GM23338 (cell line): Measurements from ENCODE around the gene FNDC8. TPM values are rescaled to one million over a fixed set of nuclear protein-coding genes. Genes with fewer than 3 reads are reported as not detected.

ENCODE experiments used
- ATAC-seq: fragments of 200-7000 bp; cut with Tn5 transposase; 3 replicates; pipeline ENCODE4 v1.9.1; 2020
- DNase-seq: peaks from one replicate; pipeline ENCODE4 v3.0.0-alpha.2; 2015; ENCODE audit warnings: low spot score
- H2AFZ ChIP-seq: fragments of 200-600 bp; sonication (generic); 2 replicates; pipeline ENCODE4 v1.8.0; 2016; ENCODE audit warnings: antibody characterized with exemption, mild to moderate bottlenecking, moderate library complexity
- H3F3A ChIP-seq: fragments of 200-600 bp; sonication (generic); replicated peaks from 2 replicates; pipeline ENCODE4 v1.8.0; 2017; ENCODE audit warnings: antibody characterized with exemption, mixed run types, low read depth
- H3K27ac ChIP-seq: fragments of 200-600 bp; sonication (generic); 2 replicates; pipeline ENCODE4 v1.6.1; 2016; ENCODE audit warnings: low read depth
- H3K27me3 ChIP-seq: fragments of 200-600 bp; sonication (generic); 2 replicates; pipeline ENCODE4 v1.8.0; 2016; ENCODE audit warnings: mild to moderate bottlenecking, mixed run types, moderate library complexity; ENCODE audit not compliant: insufficient read depth
- H3K36me3 ChIP-seq: fragments of 200-600 bp; sonication (generic); 2 replicates; pipeline ENCODE4 v1.8.0; 2016; ENCODE audit warnings: mild to moderate bottlenecking; ENCODE audit not compliant: insufficient read depth
- H3K4me1 ChIP-seq: fragments of 200-600 bp; sonication (generic); 2 replicates; pipeline ENCODE4 v1.8.0; 2016; ENCODE audit warnings: mild to moderate bottlenecking, moderate library complexity; ENCODE audit not compliant: insufficient read depth
- H3K4me2 ChIP-seq: fragments of 200-600 bp; sonication (generic); 2 replicates; pipeline ENCODE4 v1.7.1; 2017; ENCODE audit warnings: mixed run types
- H3K4me3 ChIP-seq: fragments of 200-600 bp; sonication (generic); 2 replicates; pipeline ENCODE4 v1.6.1; 2016; ENCODE audit warnings: mixed run types
- H3K79me2 ChIP-seq: fragments of 200-600 bp; sonication (generic); replicated peaks from 2 replicates; pipeline ENCODE4 v1.8.0; 2017; ENCODE audit warnings: mild to moderate bottlenecking; ENCODE audit not compliant: insufficient read depth
- H3K9me2 ChIP-seq: fragments of 200-600 bp; sonication (generic); 2 replicates; pipeline ENCODE4 v1.8.0; 2017; ENCODE audit not compliant: insufficient read depth
- H4K20me1 ChIP-seq: fragments of 200-600 bp; sonication (generic); replicated peaks from 2 replicates; pipeline ENCODE4 v1.8.0; 2017; ENCODE audit warnings: mild to moderate bottlenecking; ENCODE audit not compliant: insufficient read depth
- H3K27ac Mint-ChIP-seq: 2 replicates; pipeline ENCODE4 v1.8.0; 2020; ENCODE audit warnings: inconsistent platforms, mild to moderate bottlenecking, moderate library complexity, mixed read lengths
- H3K27me3 Mint-ChIP-seq: 3 replicates; pipeline ENCODE4 v1.8.0; 2022; ENCODE audit warnings: low read depth, mild to moderate bottlenecking, moderate library complexity, mixed read lengths, inconsistent platforms; ENCODE audit not compliant: insufficient read depth, poor library complexity
- H3K36me3 Mint-ChIP-seq: 3 replicates; pipeline ENCODE4 v1.8.0; 2021; ENCODE audit warnings: low read depth, mild to moderate bottlenecking, inconsistent platforms, moderate library complexity, mixed read lengths
- H3K4me1 Mint-ChIP-seq: 3 replicates; pipeline ENCODE4 v1.8.0; 2020; ENCODE audit warnings: mild to moderate bottlenecking, inconsistent platforms, mixed read lengths
- H3K4me3 Mint-ChIP-seq: 3 replicates; pipeline ENCODE4 v1.8.0; 2021; ENCODE audit warnings: moderate library complexity, mild to moderate bottlenecking, inconsistent platforms, mixed read lengths
- H3K9me3 Mint-ChIP-seq: 3 replicates; pipeline ENCODE4 v1.8.0; 2020; ENCODE audit warnings: moderate library complexity, mild to moderate bottlenecking, inconsistent platforms, mixed read lengths
- CREB1 ChIP-seq: fragments of 250-450 bp; sonication (Bioruptor Pico); IDR thresholded peaks from 2 replicates; pipeline ENCODE4 v1.5.0; 2020; ENCODE audit warnings: low read depth, mild to moderate bottlenecking, moderate library complexity
- EZH2 ChIP-seq: fragments of 200-600 bp; sonication (generic); IDR thresholded peaks from one replicate; pipeline ENCODE4 v1.8.0; 2017; ENCODE audit warnings: antibody characterized with exemption, mild to moderate bottlenecking, low read depth; ENCODE audit not compliant: unreplicated experiment
- EZH2phosphoT487 ChIP-seq: fragments of 200-600 bp; sonication (generic); IDR thresholded peaks from one replicate; pipeline ENCODE4 v1.8.1; 2018; ENCODE audit warnings: antibody characterized with exemption; ENCODE audit not compliant: unreplicated experiment
- JUNB ChIP-seq: IDR thresholded peaks from one replicate; pipeline ENCODE4 v1.6.1; 2016; ENCODE audit warnings: antibody characterized with exemption; ENCODE audit not compliant: unreplicated experiment
- NANOG ChIP-seq: IDR thresholded peaks from 2 replicates; pipeline ENCODE4 v1.6.1; 2016; ENCODE audit warnings: antibody characterized with exemption, borderline replicate concordance
- POLR2AphosphoS5 ChIP-seq: IDR thresholded peaks from 2 replicates; pipeline ENCODE4 v1.6.1; 2016; ENCODE audit warnings: antibody characterized with exemption, low read depth
- STAT1 ChIP-seq: IDR thresholded peaks from one replicate; pipeline ENCODE4 v1.6.1; 2016; ENCODE audit warnings: antibody characterized with exemption; ENCODE audit not compliant: unreplicated experiment
- ZNF114 ChIP-seq: fragments of 250-450 bp; sonication (Bioruptor Pico); IDR thresholded peaks from 2 replicates; pipeline ENCODE4 v1.5.0; 2020; ENCODE audit warnings: mild to moderate bottlenecking, moderate library complexity
- ZNF331 ChIP-seq: fragments of 250-450 bp; sonication (Bioruptor Pico); IDR thresholded peaks from 2 replicates; pipeline ENCODE4 v1.5.0; 2020; ENCODE audit warnings: low read depth, mild to moderate bottlenecking, moderate library complexity
- polyA plus RNA-seq: library from polyadenylated mRNA; unstranded; fragments of >200 nt; fragmentation: Nextera tagmentation; extraction: Ambion mirVana; gene quantifications from 2 replicates; pipeline ENCODE4 v1.2.1, GENCODE V29; 2016
- total RNA-seq: library from RNA; depleted of rRNA; stranded (reverse); fragments of >200 nt; shearing (Covaris generic); gene quantifications from 2 replicates; pipeline ENCODE4 v1.2.3, GENCODE V29; 2014
- TF ChIP-seq, protein P1 (sequence below): fragments of 250-450 bp; sonication (Bioruptor Pico); IDR thresholded peaks from 2 replicates; pipeline ENCODE4 v1.5.0; 2020; ENCODE audit warnings: mild to moderate bottlenecking, moderate library complexity
- TF ChIP-seq, protein P2 (sequence below), 2 experiments: fragments of 200-600 bp in 1 of 2; sonication (generic) in 1 of 2; conservative IDR thresholded peaks; 2 replicates each; pipeline versions ENCODE4 v1.5.1 to v1.6.1; 2016 to 2017; ENCODE audit warnings: antibody characterized with exemption in 2 of 2, low read depth in 2 of 2, mild to moderate bottlenecking in 2 of 2, moderate library complexity in 1 of 2
- TF ChIP-seq, protein P3 (sequence below): IDR thresholded peaks from one replicate; pipeline ENCODE4 v1.6.1; 2018; ENCODE audit warnings: antibody characterized with exemption; ENCODE audit not compliant: unreplicated experiment
- TF ChIP-seq, protein P4 (sequence below): IDR thresholded peaks from 2 replicates; pipeline ENCODE4 v1.6.1; 2016; ENCODE audit warnings: antibody characterized with exemption

The FNDC8 gene
- total and polyA plus RNA-seq, 2 experiments from 2014 or later = not detected

DNA sequence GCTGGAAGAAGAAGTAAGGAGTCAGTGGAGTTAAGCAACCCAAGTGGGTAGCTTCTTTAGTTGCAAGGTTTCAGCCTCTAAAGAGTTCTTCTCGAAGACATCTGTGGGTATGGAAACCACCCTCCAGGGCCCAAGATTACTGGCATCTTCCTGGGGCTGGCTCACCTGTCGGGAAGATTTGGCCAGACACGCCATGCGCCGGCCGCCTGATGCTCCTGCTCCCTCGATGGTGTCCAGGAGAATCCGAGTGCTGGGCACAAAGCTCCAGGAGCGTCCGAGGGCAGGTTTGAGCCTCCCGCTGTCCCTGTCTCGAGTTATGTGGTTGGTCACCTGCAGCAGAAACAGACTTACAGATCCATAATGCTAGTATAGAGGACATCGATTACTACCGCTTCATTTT is 20.4 kb upstream of the FNDC8 start (continued):
- TF ChIP-seq, protein P1, sequence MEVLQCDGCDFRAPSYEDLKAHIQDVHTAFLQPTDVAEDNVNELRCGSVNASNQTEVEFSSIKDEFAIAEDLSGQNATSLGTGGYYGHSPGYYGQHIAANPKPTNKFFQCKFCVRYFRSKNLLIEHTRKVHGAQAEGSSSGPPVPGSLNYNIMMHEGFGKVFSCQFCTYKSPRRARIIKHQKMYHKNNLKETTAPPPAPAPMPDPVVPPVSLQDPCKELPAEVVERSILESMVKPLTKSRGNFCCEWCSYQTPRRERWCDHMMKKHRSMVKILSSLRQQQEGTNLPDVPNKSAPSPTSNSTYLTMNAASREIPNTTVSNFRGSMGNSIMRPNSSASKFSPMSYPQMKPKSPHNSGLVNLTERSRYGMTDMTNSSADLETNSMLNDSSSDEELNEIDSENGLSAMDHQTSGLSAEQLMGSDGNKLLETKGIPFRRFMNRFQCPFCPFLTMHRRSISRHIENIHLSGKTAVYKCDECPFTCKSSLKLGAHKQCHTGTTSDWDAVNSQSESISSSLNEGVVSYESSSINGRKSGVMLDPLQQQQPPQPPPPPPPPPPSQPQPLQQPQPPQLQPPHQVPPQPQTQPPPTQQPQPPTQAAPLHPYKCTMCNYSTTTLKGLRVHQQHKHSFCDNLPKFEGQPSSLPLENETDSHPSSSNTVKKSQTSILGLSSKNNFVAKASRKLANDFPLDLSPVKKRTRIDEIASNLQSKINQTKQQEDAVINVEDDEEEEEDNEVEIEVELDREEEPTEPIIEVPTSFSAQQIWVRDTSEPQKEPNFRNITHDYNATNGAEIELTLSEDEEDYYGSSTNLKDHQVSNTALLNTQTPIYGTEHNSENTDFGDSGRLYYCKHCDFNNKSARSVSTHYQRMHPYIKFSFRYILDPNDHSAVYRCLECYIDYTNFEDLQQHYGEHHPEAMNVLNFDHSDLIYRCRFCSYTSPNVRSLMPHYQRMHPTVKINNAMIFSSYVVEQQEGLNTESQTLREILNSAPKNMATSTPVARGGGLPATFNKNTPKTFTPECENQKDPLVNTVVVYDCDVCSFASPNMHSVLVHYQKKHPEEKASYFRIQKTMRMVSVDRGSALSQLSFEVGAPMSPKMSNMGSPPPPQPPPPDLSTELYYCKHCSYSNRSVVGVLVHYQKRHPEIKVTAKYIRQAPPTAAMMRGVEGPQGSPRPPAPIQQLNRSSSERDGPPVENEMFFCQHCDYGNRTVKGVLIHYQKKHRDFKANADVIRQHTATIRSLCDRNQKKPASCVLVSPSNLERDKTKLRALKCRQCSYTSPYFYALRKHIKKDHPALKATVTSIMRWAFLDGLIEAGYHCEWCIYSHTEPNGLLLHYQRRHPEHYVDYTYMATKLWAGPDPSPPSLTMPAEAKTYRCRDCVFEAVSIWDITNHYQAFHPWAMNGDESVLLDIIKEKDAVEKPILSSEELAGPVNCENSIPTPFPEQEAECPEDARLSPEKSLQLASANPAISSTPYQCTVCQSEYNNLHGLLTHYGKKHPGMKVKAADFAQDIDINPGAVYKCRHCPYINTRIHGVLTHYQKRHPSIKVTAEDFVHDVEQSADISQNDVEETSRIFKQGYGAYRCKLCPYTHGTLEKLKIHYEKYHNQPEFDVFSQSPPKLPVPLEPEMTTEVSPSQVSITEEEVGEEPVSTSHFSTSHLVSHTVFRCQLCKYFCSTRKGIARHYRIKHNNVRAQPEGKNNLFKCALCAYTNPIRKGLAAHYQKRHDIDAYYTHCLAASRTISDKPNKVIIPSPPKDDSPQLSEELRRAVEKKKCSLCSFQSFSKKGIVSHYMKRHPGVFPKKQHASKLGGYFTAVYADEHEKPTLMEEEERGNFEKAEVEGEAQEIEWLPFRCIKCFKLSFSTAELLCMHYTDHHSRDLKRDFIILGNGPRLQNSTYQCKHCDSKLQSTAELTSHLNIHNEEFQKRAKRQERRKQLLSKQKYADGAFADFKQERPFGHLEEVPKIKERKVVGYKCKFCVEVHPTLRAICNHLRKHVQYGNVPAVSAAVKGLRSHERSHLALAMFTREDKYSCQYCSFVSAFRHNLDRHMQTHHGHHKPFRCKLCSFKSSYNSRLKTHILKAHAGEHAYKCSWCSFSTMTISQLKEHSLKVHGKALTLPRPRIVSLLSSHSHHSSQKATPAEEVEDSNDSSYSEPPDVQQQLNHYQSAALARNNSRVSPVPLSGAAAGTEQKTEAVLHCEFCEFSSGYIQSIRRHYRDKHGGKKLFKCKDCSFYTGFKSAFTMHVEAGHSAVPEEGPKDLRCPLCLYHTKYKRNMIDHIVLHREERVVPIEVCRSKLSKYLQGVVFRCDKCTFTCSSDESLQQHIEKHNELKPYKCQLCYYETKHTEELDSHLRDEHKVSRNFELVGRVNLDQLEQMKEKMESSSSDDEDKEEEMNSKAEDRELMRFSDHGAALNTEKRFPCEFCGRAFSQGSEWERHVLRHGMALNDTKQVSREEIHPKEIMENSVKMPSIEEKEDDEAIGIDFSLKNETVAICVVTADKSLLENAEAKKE (CRISPR knock-in tag) = no peak

DNA sequence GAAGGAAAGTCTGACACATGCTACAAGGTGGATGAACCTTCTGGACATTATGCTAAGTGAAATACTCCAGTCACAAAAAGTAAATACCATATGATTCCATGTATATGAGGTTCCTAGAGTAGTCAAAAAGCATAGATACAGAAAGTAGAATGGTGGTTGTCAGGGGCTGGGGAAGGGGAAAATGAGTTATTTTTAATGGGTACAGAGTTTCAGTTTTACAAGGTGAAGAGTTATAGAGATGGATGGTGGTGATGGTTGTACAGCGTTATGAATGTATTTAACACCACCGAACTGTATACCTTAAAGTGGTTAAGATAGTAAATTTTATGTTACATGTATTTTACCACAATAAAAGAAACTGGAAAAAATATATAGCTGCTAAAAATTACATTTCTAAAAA is 19.7 kb upstream of the FNDC8 start:
- Histone ChIP-seq H3K27me3 (no peaks in the 10 kb centered on the region), H3K27ac (no peak overlapping the region), H3K36me3 (no peaks in the 10 kb centered on the region), H3K4me2 (no peak overlapping the region), H4K20me1 (no peaks in the 10 kb centered on the region), H3F3A (no peaks in the 10 kb centered on the region), H3K4me1 (no peaks in the 10 kb centered on the region), H3K79me2 (no peaks in the 10 kb centered on the region), H3K4me3 (no peak overlapping the region), H2AFZ (no peak overlapping the region), H3K9me2 (no peaks in the 10 kb centered on the region)
- Mint-ChIP-seq H3K4me3 (no peak overlapping the region), H3K4me1 (no peaks in the 10 kb centered on the region), H3K9me3 (no peaks in the 10 kb centered on the region), H3K27ac (no peak overlapping the region; the same call in 1 of the 2 replicates), H3K27me3 (peaks cover 3% of the 10 kb centered on the region), H3K36me3 (peaks cover 35% of the 10 kb centered on the region)
- DNase-seq (no peak), ATAC-seq (no peak)
- no peak for TF ChIP-seq ZNF331 (CRISPR knock-in tag)
- TF ChIP-seq, protein P2, sequence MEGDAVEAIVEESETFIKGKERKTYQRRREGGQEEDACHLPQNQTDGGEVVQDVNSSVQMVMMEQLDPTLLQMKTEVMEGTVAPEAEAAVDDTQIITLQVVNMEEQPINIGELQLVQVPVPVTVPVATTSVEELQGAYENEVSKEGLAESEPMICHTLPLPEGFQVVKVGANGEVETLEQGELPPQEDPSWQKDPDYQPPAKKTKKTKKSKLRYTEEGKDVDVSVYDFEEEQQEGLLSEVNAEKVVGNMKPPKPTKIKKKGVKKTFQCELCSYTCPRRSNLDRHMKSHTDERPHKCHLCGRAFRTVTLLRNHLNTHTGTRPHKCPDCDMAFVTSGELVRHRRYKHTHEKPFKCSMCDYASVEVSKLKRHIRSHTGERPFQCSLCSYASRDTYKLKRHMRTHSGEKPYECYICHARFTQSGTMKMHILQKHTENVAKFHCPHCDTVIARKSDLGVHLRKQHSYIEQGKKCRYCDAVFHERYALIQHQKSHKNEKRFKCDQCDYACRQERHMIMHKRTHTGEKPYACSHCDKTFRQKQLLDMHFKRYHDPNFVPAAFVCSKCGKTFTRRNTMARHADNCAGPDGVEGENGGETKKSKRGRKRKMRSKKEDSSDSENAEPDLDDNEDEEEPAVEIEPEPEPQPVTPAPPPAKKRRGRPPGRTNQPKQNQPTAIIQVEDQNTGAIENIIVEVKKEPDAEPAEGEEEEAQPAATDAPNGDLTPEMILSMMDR (conservative IDR thresholded peaks at IDR 0.05; ENCODE audit: low read depth in 2 of 2) = no peak
- TF ChIP-seq, protein P3, sequence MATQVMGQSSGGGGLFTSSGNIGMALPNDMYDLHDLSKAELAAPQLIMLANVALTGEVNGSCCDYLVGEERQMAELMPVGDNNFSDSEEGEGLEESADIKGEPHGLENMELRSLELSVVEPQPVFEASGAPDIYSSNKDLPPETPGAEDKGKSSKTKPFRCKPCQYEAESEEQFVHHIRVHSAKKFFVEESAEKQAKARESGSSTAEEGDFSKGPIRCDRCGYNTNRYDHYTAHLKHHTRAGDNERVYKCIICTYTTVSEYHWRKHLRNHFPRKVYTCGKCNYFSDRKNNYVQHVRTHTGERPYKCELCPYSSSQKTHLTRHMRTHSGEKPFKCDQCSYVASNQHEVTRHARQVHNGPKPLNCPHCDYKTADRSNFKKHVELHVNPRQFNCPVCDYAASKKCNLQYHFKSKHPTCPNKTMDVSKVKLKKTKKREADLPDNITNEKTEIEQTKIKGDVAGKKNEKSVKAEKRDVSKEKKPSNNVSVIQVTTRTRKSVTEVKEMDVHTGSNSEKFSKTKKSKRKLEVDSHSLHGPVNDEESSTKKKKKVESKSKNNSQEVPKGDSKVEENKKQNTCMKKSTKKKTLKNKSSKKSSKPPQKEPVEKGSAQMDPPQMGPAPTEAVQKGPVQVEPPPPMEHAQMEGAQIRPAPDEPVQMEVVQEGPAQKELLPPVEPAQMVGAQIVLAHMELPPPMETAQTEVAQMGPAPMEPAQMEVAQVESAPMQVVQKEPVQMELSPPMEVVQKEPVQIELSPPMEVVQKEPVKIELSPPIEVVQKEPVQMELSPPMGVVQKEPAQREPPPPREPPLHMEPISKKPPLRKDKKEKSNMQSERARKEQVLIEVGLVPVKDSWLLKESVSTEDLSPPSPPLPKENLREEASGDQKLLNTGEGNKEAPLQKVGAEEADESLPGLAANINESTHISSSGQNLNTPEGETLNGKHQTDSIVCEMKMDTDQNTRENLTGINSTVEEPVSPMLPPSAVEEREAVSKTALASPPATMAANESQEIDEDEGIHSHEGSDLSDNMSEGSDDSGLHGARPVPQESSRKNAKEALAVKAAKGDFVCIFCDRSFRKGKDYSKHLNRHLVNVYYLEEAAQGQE = no peak
- TF ChIP-seq JUNB = no peak
- TF ChIP-seq, protein P4, sequence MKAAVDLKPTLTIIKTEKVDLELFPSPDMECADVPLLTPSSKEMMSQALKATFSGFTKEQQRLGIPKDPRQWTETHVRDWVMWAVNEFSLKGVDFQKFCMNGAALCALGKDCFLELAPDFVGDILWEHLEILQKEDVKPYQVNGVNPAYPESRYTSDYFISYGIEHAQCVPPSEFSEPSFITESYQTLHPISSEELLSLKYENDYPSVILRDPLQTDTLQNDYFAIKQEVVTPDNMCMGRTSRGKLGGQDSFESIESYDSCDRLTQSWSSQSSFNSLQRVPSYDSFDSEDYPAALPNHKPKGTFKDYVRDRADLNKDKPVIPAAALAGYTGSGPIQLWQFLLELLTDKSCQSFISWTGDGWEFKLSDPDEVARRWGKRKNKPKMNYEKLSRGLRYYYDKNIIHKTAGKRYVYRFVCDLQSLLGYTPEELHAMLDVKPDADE = no peak
- TF ChIP-seq CREB1 (CRISPR knock-in tag) = no peak
- no peak for TF ChIP-seq ZNF114
- no peak for TF ChIP-seq STAT1
- no peak for TF ChIP-seq NANOG
- no peak for TF ChIP-seq EZH2phosphoT487
- no peak for TF ChIP-seq POLR2AphosphoS5
- no peak for TF ChIP-seq EZH2
